Ovary (tissue), 9 donors: ENCODE results near the gene ATP6V1B1. TPM values are rescaled to one million over a fixed set of nuclear protein-coding genes. Genes with fewer than 3 reads are reported as not detected.
A peak's percentile ranks its signal among the peaks of the same experiment; 100 is the strongest.

Experiments
- DNase-seq, 5 donors: peaks; one replicate each; pipeline ENCODE4 v3.0.0-alpha.2; 2019 to 2020
- H3K27ac ChIP-seq, 2 donors: fragments of 200-600 bp; one replicate each; pipeline versions ENCODE4 v1.5.1 to v1.8.0; 2019 to 2022
- H3K27me3 ChIP-seq: fragments of 200-600 bp; one replicate; pipeline ENCODE4 v1.8.0; 2022
- H3K36me3 ChIP-seq: fragments of 200-600 bp; sonication (generic); one replicate; pipeline ENCODE4 v1.5.1; 2019
- H3K4me1 ChIP-seq: one replicate; pipeline ENCODE4 v1.8.1; 2013; ENCODE audit warnings: mild to moderate bottlenecking, moderate library complexity; ENCODE audit not compliant: insufficient read depth
- H3K4me3 ChIP-seq: fragments of 200-600 bp; sonication (generic); one replicate; pipeline ENCODE4 v1.5.1; 2017
- H3K9me3 ChIP-seq, 2 donors: fragments of 200-600 bp in 1 of 2; sonication (generic) in 1 of 2; one replicate each; pipeline versions ENCODE4 v1.5.1 to v1.8.1; 2013 to 2019; ENCODE audit warnings: mild to moderate bottlenecking in 1 of 2, moderate library complexity in 1 of 2
- CTCF ChIP-seq, 3 donors: fragments of 450-650 bp in 2 of 3; fragments of 200-600 bp in 1 of 3; IDR thresholded peaks; one replicate each; pipeline versions ENCODE4 v1.5.1 to v1.8.0; 2016 to 2022; ENCODE audit warnings: antibody characterized with exemption in 3 of 3, mild to moderate bottlenecking in 1 of 3
- EP300 ChIP-seq: sonication (generic); formaldehyde crosslinking; IDR thresholded peaks from one replicate; pipeline ENCODE4 v1.6.1; 2017; ENCODE audit warnings: antibody characterized with exemption
- POLR2A ChIP-seq: fragments of 450-650 bp; IDR thresholded peaks from one replicate; pipeline ENCODE4 v1.6.1; 2017; ENCODE audit warnings: antibody characterized with exemption, mild to moderate bottlenecking, moderate library complexity
- WGBS, 3 donors: extraction: QIAGEN DNeasy Blood & Tissue Kit in 1 of 3; methylation state at CpG; one replicate each; pipeline versions ENCODE4 v1.1.5 to v1.1.7; 2013 to 2017; 5-methylcytosine and 5-hydroxymethylcytosine counted together
- intact Hi-C, 4 donors: fragments of 100-400 bp; cut with DNase I; formaldehyde crosslinking; loops; one replicate each; pipeline versions ENCODE4 v1.11.0 to v1.15.1; 2022 to 2023
- polyA plus RNA-seq, 2 donors: library from polyadenylated mRNA; stranded (reverse); fragments of 200-250 nt in 1 of 2; fragments of 350-450 nt in 1 of 2; fragmentation: Illumina TruSeq in 1 of 2; extraction: RNeasy Lipid Tissue Mini Kit (QIAGEN cat#74804) in 1 of 2; gene quantifications; one replicate each; pipeline ENCODE4 v1.2.3, GENCODE V29; 2013 to 2014
- total RNA-seq, 7 donors: library from RNA; depleted of rRNA in 2 of 7; stranded (reverse); fragments of >200 nt in 2 of 7; fragmentation: NEBNext Ultra II Directional in 3 of 7; extraction: Animal tissue kit (Norgen Biotek cat#: 25700) in 3 of 7; gene quantifications; one replicate each; pipeline versions ENCODE4 v1.1.0 to v1.2.4, GENCODE V29; 2016 to 2023
- donor health status: DM: no; HTN: no; CAD: no; lungs with moderate emphysema.
- donor health status: DM: no; HTN: no; CAD: no.
- donor health status: Bipolar disorder and iron deficiency.
- donor health status: DM: yes; HTN: yes; CAD: no.
- donor health status: DM: no; HTN: no; CAD: no.
- donor health status: DM: yes; HTN: yes; CAD: no.

ATP6V1B1 gene
- total and polyA plus RNA-seq, 9 donors = 0.62 to 11.9 (median 1.6) TPM; not detected in 1

GRCh38 chr2:70943205-70943871 is 7.6 kb downstream of the ATP6V1B1 start:
- H3K4me1 ChIP-seq = no peaks in the 10 kb centered on the region
- H3K27me3 ChIP-seq = no peaks in the 10 kb centered on the region
- H3K4me3 ChIP-seq = no peak overlapping the region
- H3K36me3 ChIP-seq = no peaks in the 10 kb centered on the region
- intact Hi-C loops = loop anchor here in 1 of 4 donors (5.0 kb wide), 1 partner anchor 71 kb away; no protein-coding TSS in a partner anchor
- no peaks in the 10 kb centered on the region for H3K9me3 ChIP-seq
- H3K27ac ChIP-seq = no peak overlapping the region
- peak in 1 of 5 donors; percentile 4 for DNase-seq
- WGBS, 3 donors = 69 to 77% (median 72%) methylated on average over 11 of the region's 11 CpGs
- TF ChIP-seq EP300 (no peak), CTCF (IDR thresholded peaks at IDR 0.05) (no peak), POLR2A (no peak)

- H3K27ac ChIP-seq = no peak overlapping the region
- H3K27me3 ChIP-seq = no peaks in the 10 kb centered on the region
- no peaks in the 10 kb centered on the region for H3K4me1 ChIP-seq
- TF ChIP-seq EP300 = no peak
- no peak for TF ChIP-seq CTCF (IDR thresholded peaks at IDR 0.05)
- no peak for TF ChIP-seq POLR2A
- no peaks in the 10 kb centered on the region for H3K9me3 ChIP-seq
- H3K36me3 ChIP-seq = no peaks in the 10 kb centered on the region
- peak in 1 of 5 donors; percentile 7 for DNase-seq
- H3K4me3 ChIP-seq = no peak overlapping the region
- intact Hi-C loops = loop anchor here in 1 of 4 donors (5.0 kb wide), 1 partner anchor 72 kb away; no protein-coding TSS in a partner anchor
- 71 to 88% (median 77%) methylated on average over 4 of the region's 4 CpGs for WGBS, 3 donors
Measured at GRCh38 chr2:70944111-70944690, 8.5 kb downstream of the ATP6V1B1 start.

- WGBS, 3 donors = 20 to 25% (median 22%) methylated on average over 8 of the region's 8 CpGs
- TF ChIP-seq CTCF (IDR thresholded peaks at IDR 0.05) (peak in 2 of 3 donors; percentile 41 to 42), POLR2A (no peak), EP300 (no peak)
- no peaks in the 10 kb centered on the region for H3K9me3 ChIP-seq
- no peak overlapping the region for H3K27ac ChIP-seq
- no peaks in the 10 kb centered on the region for H3K27me3 ChIP-seq
- DNase-seq = peak in 3 of 5 donors; percentile 20 to 52 (median 39)
- no peak overlapping the region for H3K4me3 ChIP-seq
- no peaks in the 10 kb centered on the region for H3K4me1 ChIP-seq
- H3K36me3 ChIP-seq = no peaks in the 10 kb centered on the region
- intact Hi-C loops = loop anchor here in 3 of 4 donors (5.0 kb wide), 1 partner anchor 75 kb away; no protein-coding TSS in a partner anchor
Measured at GRCh38 chr2:70946832-70947442, 11.2 kb downstream of the ATP6V1B1 start.

GRCh38 chr2:70947556-70948184 is 12.0 kb downstream of the ATP6V1B1 start:
- 46 to 59% (median 57%) methylated on average over 11 of the region's 11 CpGs for WGBS, 3 donors
- no peaks in the 10 kb centered on the region for H3K4me1 ChIP-seq
- no peak for TF ChIP-seq CTCF (IDR thresholded peaks at IDR 0.05)
- TF ChIP-seq EP300 = no peak
- no peak for TF ChIP-seq POLR2A
- H3K36me3 ChIP-seq = no peaks in the 10 kb centered on the region
- no peaks in the 10 kb centered on the region for H3K27me3 ChIP-seq
- no peaks in the 10 kb centered on the region for H3K9me3 ChIP-seq
- H3K27ac ChIP-seq = no peak overlapping the region
- intact Hi-C loops = loop anchor here in 3 of 4 donors (5.0 kb wide), 1 partner anchor 75 kb away; no protein-coding TSS in a partner anchor
- no peak for DNase-seq
- H3K4me3 ChIP-seq = no peak overlapping the region
